ENCODE measurements around the gene SMAP2.

Gene SMAP2

DNA sequence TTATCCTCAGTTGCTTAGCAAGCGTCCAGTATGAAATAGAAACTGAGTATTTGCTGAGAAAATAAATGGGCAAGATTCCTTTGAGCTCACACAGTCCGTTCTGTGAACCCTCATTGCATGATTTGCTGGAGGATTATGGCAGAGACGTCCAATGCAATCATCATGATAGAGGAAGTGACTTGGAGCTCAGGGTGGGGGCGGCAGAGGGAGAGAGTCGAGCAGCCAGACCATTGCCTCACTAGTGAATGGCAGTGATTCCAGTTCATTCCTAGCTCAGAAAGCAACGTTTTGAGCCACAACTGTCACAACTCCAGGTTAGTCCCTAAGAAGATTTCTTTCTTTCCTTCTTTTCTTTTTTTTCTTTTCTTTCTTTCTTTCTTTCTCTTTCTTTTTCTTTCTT lies 28.9 kb upstream of the SMAP2 start:
- TF ChIP-seq TAF1 (IDR thresholded peaks at IDR 0.05; ENCODE audit: low read depth, low read length) (no peak), SPI1 (IDR thresholded peaks at IDR 0.05; ENCODE audit: low read depth, low read length) (peak; percentile 85), POLR2A (IDR thresholded peaks at IDR 0.05; ENCODE audit: low read depth, low read length) (no peak), PAX5 (IDR thresholded peaks at IDR 0.05; ENCODE audit: insufficient read depth, low read length, severe bottlenecking) (no peak), POLR2AphosphoS5 (IDR thresholded peaks at IDR 0.05; ENCODE audit: low read depth, low read length) (no peak), POU2F2 (IDR thresholded peaks at IDR 0.05; ENCODE audit: low read depth, low read length) (no peak)
- DNase-seq (ENCODE audit: insufficient read length, low spot score) (no peak), FAIRE-seq (peak; percentile 69)

DNA sequence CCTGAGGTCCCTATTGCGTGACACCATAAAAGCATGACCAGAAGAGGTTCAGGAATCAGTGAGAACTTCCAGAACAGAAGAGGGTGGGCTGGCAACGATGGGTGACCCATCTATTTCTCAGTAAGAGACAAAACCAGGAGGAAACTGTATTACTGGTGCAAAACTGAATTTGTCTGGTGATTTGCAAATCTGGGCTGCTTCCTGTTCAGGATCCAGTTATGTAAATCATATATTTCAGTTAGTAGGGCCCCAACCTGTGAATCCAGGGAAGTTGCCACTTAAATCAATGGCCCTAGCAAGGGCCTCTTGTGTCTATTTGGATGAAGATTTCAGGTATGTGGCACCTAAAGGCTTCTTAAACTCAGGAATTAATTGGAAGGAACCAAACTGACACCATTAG lies 23.1 kb upstream of the SMAP2 start:
- FAIRE-seq (no peak), DNase-seq (ENCODE audit: insufficient read length, low spot score) (no peak)
- TF ChIP-seq TAF1 (IDR thresholded peaks at IDR 0.05; ENCODE audit: low read depth, low read length) (no peak), SPI1 (IDR thresholded peaks at IDR 0.05; ENCODE audit: low read depth, low read length) (no peak), POU2F2 (IDR thresholded peaks at IDR 0.05; ENCODE audit: low read depth, low read length) (no peak), POLR2A (IDR thresholded peaks at IDR 0.05; ENCODE audit: low read depth, low read length) (no peak), PAX5 (IDR thresholded peaks at IDR 0.05; ENCODE audit: insufficient read depth, low read length, severe bottlenecking) (no peak), POLR2AphosphoS5 (IDR thresholded peaks at IDR 0.05; ENCODE audit: low read depth, low read length) (no peak)

DNA sequence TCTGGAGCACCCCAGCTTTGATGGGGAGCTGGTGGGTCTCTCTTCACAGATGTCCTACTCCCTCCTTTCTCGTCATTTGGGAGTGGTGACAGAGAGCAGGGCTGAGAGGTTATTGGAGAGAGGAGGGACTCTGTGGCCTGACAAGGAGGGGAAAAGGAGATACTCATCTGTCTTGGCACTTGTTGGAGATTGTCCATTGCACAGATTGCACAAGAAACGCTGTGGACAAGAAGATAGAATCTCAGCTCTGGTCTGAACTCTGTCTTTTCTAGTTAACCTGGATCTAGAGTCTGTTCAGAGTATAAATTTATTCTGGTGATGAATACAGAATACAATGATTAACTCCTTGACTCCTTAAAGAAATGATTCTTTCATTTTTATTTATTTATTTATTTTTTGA lies 22.4 kb upstream of the SMAP2 start:
- DNase-seq (ENCODE audit: insufficient read length, low spot score) (no peak), FAIRE-seq (no peak)
- TF ChIP-seq POLR2A (IDR thresholded peaks at IDR 0.05; ENCODE audit: low read depth, low read length) (no peak), POU2F2 (IDR thresholded peaks at IDR 0.05; ENCODE audit: low read depth, low read length) (no peak), POLR2AphosphoS5 (IDR thresholded peaks at IDR 0.05; ENCODE audit: low read depth, low read length) (no peak), TAF1 (IDR thresholded peaks at IDR 0.05; ENCODE audit: low read depth, low read length) (no peak), PAX5 (IDR thresholded peaks at IDR 0.05; ENCODE audit: insufficient read depth, low read length, severe bottlenecking) (no peak), SPI1 (IDR thresholded peaks at IDR 0.05; ENCODE audit: low read depth, low read length) (no peak)

DNA sequence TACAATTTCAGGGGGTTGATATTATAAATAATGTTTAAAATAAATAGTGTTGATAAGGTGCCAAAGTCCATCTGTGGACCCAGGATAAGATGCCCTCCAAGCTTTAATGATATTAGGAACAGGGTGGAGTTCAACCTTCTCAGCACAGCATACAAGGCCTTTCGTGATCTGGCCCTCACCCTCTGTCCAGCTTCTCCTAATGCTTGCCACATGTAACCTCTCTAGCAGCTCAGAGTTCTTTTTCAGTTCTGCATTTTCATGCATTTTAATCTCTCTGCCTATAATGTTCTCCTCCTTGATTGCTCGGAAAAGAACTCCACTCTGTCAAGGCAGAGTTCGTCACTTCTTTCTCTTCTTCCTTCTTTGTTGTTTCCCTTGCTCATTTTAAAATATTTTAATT lies 21.4 kb upstream of the SMAP2 start:
- no peak for FAIRE-seq
- DNase-seq (ENCODE audit: insufficient read length, low spot score) = no peak
- TF ChIP-seq POU2F2 (IDR thresholded peaks at IDR 0.05; ENCODE audit: low read depth, low read length) = no peak
- TF ChIP-seq TAF1 (IDR thresholded peaks at IDR 0.05; ENCODE audit: low read depth, low read length) = no peak
- TF ChIP-seq PAX5 (IDR thresholded peaks at IDR 0.05; ENCODE audit: insufficient read depth, low read length, severe bottlenecking) = no peak
- TF ChIP-seq POLR2A (IDR thresholded peaks at IDR 0.05; ENCODE audit: low read depth, low read length) = no peak
- peak; percentile 94 for TF ChIP-seq SPI1 (IDR thresholded peaks at IDR 0.05; ENCODE audit: low read depth, low read length)
- TF ChIP-seq POLR2AphosphoS5 (IDR thresholded peaks at IDR 0.05; ENCODE audit: low read depth, low read length) = no peak

DNA sequence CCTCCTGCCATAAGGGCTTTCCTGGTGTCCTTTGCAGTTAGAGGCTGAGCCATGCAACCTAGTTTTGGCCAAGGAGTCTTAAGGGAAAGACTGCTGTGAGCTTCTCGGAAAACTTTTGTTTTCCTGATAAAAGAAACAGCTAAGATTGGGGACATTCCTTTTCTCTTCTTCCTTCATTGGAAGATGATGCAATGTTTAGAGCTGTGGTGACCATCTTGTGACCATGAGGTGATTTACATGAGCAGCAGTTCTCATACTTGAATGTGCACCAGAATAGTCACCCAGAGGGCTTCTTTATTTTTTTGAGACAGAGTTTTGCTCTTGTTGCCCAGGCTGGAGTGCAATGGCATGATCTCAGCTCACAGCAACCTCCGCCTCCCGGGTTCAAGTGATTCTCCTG lies 20.4 kb upstream of the SMAP2 start:
- FAIRE-seq (no peak), DNase-seq (ENCODE audit: insufficient read length, low spot score) (no peak)
- TF ChIP-seq TAF1 (IDR thresholded peaks at IDR 0.05; ENCODE audit: low read depth, low read length) = no peak
- TF ChIP-seq POU2F2 (IDR thresholded peaks at IDR 0.05; ENCODE audit: low read depth, low read length) = no peak

DNA sequence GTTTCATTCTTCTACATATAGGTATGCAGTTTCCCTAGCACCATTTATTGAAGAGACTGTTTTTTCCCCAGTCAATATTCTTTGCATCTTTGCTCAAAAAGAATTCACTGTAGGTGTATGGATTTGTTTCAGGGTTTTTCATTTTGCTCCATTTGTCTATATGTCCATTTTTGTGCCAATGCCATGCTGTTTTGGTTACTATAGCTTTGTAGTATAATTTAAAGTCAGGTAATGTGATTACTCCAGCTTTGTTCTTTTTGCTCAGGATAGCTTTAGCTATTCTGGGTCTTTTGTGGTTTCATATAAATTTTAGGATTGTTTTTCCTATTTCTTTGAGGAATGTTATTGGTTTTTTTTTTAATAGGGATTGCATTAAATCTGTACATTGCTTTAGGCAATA lies 15.9 kb upstream of the SMAP2 start:
- DNase-seq (ENCODE audit: insufficient read length, low spot score) = no peak
- no peak for TF ChIP-seq POLR2AphosphoS5 (IDR thresholded peaks at IDR 0.05; ENCODE audit: low read depth, low read length)
- no peak for TF ChIP-seq TAF1 (IDR thresholded peaks at IDR 0.05; ENCODE audit: low read depth, low read length)
- FAIRE-seq = no peak

DNA sequence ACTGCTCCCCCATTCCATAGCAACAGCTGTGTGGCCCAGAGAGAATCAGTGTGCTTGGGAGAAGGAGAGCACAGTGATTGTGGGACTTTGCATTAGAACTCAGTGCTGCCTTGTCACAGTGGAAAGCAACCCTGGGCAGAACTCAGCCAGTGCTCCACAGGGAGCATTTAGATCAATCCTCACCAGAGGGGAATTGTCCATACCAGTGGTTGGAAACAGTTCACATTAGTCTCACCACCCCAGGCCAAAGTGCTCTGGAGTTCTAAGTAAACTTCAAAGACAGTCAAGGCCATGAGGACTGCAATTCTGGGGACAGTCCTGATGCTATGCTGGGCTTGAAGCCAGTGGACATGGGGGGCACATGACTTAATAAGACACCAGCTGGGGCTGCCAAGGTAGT lies 12.9 kb upstream of the SMAP2 start:
- FAIRE-seq = no peak
- DNase-seq (ENCODE audit: insufficient read length, low spot score) = no peak
- no peak for TF ChIP-seq POLR2A (IDR thresholded peaks at IDR 0.05; ENCODE audit: low read depth, low read length)
- TF ChIP-seq POU2F2 (IDR thresholded peaks at IDR 0.05; ENCODE audit: low read depth, low read length) = no peak
- no peak for TF ChIP-seq POLR2AphosphoS5 (IDR thresholded peaks at IDR 0.05; ENCODE audit: low read depth, low read length)
- no peak for TF ChIP-seq SPI1 (IDR thresholded peaks at IDR 0.05; ENCODE audit: low read depth, low read length)
- TF ChIP-seq TAF1 (IDR thresholded peaks at IDR 0.05; ENCODE audit: low read depth, low read length) = no peak
- TF ChIP-seq PAX5 (IDR thresholded peaks at IDR 0.05; ENCODE audit: insufficient read depth, low read length, severe bottlenecking) = no peak

DNA sequence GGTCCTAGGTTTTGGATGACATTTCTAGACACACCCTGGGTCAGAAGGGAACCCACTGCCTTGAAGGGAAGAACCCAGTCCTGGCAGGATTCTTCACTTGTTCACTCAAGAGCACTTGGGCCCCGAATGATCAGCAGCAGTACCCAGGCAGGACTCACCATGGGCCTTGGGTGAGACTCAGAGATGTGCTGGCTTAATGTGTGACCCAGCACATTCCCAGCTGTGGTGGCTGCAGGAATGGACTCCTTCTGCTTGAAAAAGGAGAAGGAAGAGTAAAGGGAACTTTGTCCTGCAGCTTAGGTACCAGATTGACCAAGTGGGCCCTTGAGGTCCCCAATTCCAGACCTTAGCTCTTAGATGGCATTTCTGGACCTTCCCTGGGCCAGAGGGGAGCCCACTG lies 12.3 kb upstream of the SMAP2 start:
- TF ChIP-seq POU2F2 (IDR thresholded peaks at IDR 0.05; ENCODE audit: low read depth, low read length) = no peak
- no peak for TF ChIP-seq SPI1 (IDR thresholded peaks at IDR 0.05; ENCODE audit: low read depth, low read length)
- no peak for TF ChIP-seq POLR2AphosphoS5 (IDR thresholded peaks at IDR 0.05; ENCODE audit: low read depth, low read length)
- no peak for TF ChIP-seq PAX5 (IDR thresholded peaks at IDR 0.05; ENCODE audit: insufficient read depth, low read length, severe bottlenecking)
- TF ChIP-seq TAF1 (IDR thresholded peaks at IDR 0.05; ENCODE audit: low read depth, low read length) = no peak
- no peak for TF ChIP-seq POLR2A (IDR thresholded peaks at IDR 0.05; ENCODE audit: low read depth, low read length)
- DNase-seq (ENCODE audit: insufficient read length, low spot score) (no peak), FAIRE-seq (no peak)

DNA sequence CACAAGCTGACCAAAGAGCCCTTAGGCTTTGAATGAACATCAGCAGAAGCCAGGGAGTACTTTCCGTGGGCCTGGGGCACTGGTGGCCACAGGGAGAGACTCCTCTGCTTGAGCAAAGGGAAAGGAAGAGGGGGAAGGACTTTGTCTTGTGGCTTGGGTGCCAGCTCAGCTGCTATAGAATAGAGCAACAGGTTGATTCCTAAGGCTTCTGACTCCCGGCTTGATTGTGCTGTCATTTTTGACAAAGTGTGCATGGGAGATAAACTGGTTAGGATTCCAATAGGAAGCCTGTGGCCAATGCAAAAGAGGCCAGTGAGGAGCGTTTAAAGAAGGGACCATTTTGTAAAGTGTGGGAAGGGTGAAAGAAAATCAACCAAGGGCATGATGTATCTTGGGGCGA lies 11.9 kb upstream of the SMAP2 start:
- DNase-seq (ENCODE audit: insufficient read length, low spot score) (no peak), FAIRE-seq (no peak)
- TF ChIP-seq POLR2AphosphoS5 (IDR thresholded peaks at IDR 0.05; ENCODE audit: low read depth, low read length) = no peak
- no peak for TF ChIP-seq POLR2A (IDR thresholded peaks at IDR 0.05; ENCODE audit: low read depth, low read length)
- TF ChIP-seq SPI1 (IDR thresholded peaks at IDR 0.05; ENCODE audit: low read depth, low read length) = no peak
- no peak for TF ChIP-seq TAF1 (IDR thresholded peaks at IDR 0.05; ENCODE audit: low read depth, low read length)
- no peak for TF ChIP-seq PAX5 (IDR thresholded peaks at IDR 0.05; ENCODE audit: insufficient read depth, low read length, severe bottlenecking)
- TF ChIP-seq POU2F2 (IDR thresholded peaks at IDR 0.05; ENCODE audit: low read depth, low read length) = no peak

DNA sequence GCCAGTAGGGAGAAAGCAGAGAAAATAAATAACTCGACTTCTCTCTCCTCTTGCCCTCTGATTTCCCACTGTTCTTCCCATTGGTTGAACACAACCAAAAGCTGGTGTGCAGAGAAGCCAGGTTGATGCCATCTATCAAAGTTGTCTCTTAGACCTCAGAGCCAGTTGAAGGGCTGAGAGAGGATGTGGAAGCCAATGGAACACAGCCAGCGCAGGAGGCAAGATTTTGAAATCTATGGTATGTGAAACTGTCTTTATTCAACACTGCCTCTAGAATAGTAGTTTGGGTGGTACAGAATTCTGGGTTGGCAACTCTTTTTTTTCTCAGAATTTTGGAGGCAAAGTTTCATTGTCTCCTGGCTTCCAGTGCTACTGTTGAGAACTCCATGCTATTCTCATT lies 11.3 kb upstream of the SMAP2 start:
- no peak for DNase-seq (ENCODE audit: insufficient read length, low spot score)
- FAIRE-seq = no peak
- TF ChIP-seq TAF1 (IDR thresholded peaks at IDR 0.05; ENCODE audit: low read depth, low read length) (no peak), POLR2A (IDR thresholded peaks at IDR 0.05; ENCODE audit: low read depth, low read length) (no peak), PAX5 (IDR thresholded peaks at IDR 0.05; ENCODE audit: insufficient read depth, low read length, severe bottlenecking) (no peak), POU2F2 (IDR thresholded peaks at IDR 0.05; ENCODE audit: low read depth, low read length) (no peak), SPI1 (IDR thresholded peaks at IDR 0.05; ENCODE audit: low read depth, low read length) (no peak), POLR2AphosphoS5 (IDR thresholded peaks at IDR 0.05; ENCODE audit: low read depth, low read length) (no peak)
